HG03103 (cell line): ENCODE data around the gene ATP1B3.
"Not testable (repeated sequence)": the region's sequence is repeated elsewhere in the genome, so short reads cannot be mapped to it uniquely, and the experiment has no call there.

Experiments
- ATAC-seq: cut with Tn5 transposase; IDR thresholded peaks from one replicate; pipeline ENCODE4 v1.9.1; 2021; ENCODE audit warnings: low read depth; ENCODE audit not compliant: unreplicated experiment

ATP1B3 gene

GRCh38 chr3:141876381-141876890 lies at the start of gene ATP1B3:
Gene ATP1B3, plus strand, starts transcription at chr3:141876643. Its CDS starts 159 bp downstream, at chr3:141876802.
- ATAC-seq: peak; percentile 71

- ATAC-seq: no peak
These were observed 48.0 kb upstream of the ATP1B3 start for GRCh38 chr3:141828487-141828886.

DNA sequence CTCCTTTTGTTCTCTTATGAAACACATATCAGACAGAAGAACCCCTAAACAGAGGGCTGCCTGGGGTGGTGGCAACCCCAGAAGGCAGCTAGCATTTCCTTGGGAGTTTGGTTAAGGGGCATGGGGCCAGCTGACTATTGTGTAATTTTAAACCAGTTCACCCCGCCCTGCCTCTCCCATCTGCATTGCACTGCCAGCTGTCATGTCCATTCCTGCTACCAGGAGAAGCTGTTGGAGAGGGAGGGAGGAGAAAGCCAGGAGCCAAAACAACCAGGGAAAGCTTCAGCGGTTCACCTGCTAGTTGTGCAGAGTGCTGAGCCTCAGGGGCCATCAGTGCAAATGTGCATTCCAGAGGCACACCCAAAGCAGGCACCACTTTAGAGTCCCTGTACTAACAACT lies 47.6 kb upstream of the ATP1B3 start:
- ATAC-seq: no peak

DNA sequence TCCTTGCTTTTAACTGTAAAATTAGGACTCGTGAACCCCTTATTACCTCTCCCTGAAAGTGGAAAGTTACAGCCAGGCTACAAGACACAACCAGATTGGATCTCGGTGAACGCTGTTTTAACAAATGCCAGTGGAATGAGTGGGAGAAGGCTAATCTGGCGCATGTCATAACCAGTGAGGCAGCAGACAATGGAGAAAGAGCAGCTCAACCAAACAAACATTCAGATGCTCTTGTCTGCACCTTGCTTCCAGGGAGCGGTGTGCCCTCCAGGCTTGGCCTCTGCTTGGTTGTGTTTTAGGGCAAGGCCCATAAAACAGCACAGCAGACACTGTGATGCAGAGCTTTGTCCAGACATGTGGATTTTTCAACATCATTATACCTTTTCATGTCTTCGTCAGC lies 45.9 kb upstream of the ATP1B3 start:
- no peak for ATAC-seq

DNA sequence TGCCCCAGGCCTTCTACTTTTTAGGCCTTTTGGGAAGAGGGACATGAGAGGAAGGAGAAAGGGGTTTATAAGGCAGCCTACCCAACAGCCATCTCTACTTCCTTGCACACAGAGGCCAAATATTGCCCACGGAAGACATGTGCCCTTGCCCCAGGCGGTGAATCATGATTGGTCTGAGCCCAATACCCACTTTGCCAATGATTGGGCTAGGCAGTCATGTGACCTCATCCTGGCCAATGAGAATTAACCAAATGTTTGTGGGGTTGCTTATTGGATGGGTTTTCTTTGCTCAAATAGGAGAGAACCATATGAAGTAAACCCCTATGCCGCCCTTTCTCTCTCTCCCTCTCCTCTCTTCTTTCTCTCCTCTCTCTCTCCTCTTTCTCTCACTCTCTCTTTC lies 42.2 kb upstream of the ATP1B3 start:
- no peak for ATAC-seq

GRCh38 chr3:141835557-141836229 lies 40.8 kb upstream of the ATP1B3 start:
- no peak for ATAC-seq

DNA sequence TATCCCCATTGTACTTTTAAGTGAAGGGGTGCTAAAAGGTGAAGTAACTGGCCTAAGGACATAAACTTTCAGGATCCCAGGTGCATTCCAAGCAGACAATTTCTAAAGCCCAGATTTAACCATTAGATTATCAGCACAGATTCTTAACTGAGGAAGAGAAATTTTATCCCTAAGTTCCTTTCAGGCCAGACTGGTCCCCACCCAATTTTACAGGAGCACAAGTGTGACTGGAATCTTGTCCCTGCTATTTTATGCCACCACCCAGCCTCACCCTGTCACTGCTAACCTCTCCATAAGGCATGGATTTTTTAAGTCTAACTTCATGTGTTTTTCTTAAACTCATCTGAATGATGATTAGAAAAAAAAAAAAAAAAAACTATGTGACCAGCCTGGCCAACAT lies 37.1 kb upstream of the ATP1B3 start:
- no peak for ATAC-seq

DNA sequence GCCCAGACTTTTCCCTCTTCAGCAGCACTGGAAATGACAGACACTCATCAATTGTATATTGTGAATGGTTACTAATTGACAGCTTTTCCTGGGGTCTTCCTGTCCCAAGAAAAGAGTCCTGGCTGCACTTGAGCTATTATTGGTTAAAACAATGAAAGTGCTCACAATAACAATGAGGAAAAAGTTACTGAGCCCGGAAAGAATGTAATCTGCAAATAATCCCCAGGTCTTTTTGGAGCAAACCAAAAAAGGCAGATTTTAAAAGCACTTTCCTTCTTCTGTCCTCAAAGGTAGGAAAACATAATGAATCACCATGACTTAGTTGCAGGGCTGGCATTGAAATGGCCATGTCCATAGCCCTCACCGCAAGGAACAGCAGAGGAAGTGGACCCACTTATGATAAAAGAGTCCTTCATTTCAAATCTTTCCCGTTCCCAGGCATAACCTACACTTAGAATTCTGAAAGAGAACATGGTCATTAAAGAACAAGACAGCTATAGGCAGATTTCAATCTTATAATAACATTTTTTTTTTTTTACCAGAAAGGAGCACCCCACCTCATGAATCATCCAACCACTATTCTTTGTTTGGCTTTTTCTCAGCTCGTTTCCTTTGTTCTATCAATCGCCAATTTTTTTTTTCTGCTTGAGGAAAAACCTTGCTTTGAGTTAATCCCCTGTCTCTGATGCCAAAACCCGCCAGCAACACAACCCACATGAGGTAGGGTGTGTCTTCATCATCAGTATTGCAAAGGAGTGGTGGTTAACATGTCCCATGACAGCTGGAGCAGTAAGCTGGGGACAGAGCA lies 35.5 kb upstream of the ATP1B3 start:
- ATAC-seq: no peak

DNA sequence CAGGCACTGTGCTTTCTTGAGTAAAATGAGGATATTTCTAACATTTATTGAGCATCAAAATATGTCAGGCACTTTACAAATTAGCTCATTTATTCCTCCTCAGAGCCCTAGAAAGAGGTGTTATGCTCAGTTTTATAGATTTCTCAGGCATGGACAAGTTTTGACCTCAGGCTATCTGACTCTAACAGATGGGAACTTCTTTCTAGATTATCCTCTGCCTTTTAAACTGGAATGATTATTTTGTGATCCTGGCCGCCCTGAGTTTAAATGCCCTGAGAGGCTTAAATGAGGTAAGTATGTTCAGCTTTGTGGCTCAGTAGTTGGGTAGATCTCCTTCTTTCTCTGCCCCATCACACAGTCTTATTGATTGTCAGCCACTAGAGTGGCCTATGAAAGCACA lies 32.3 kb upstream of the ATP1B3 start:
- ATAC-seq: no peak

GRCh38 chr3:141844812-141845211 lies 31.6 kb upstream of the ATP1B3 start:
- ATAC-seq: no peak

GRCh38 chr3:141845407-141846049 lies 30.9 kb upstream of the ATP1B3 start:
- ATAC-seq: no peak

- no peak for ATAC-seq
These were observed 30.4 kb upstream of the ATP1B3 start for GRCh38 chr3:141846050-141846433.

DNA sequence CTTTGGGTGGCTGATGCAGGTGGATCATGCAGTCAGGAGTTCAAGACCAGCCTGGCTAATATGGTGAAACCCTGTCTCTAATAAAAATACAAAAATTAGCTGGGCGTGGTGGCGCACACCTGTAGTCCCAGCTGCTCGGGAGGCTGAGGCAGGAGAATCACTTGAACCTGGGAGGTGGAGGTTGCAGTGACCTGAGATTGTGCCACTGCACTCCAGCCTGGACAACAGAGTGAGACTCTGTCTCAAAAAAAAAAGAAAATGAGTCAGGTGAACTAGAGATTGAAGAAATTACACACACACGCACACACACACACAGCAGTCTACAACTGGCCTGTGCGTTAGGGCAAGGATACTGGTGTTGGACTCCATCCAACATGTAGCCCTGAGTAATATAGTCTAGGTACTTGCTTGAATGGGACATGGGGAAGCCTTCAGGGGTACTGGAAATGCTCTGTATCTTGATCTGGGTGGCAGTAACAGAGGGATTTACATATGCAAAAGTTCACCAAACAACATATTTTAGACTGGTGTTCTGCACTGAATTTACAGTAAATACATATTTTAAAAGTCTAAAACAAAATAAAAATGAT lies 28.2 kb upstream of the ATP1B3 start:
- not testable (repeated sequence) for ATAC-seq

DNA sequence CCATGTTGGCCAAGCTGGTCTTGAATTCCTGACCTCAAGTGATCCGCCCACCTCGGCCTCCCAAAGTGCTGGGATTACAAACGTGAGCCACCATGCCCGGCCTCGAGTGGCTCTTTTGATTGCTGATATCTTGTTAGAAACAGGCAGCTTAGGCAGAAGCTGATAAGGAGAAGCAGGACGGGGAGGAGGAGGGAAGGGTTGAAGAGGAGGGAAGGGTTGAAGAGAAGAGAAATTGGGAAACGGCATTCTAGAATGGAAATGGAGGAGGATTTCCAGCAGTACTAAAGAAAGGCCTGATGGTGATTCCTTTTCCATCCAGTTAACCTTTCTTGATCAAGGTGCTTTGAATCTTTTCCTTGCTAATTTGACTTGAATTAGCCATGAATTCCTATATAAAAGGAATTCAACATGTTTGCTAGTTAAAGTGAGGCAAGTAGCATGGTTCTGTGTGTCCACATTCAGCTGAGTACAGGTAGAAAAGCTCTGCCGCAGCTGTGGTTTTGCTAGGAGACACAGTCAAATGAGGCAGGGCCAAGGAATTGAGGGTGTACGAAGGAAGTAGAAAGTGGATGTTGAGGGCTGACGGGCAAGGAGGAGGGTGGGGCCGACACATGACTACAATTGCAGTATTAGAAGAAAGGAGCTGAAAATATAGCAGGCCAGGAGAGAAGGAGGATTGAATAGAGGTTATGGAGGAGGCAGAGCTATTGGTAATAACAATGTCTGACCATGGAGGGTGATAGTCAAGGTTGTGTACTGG lies 27.2 kb upstream of the ATP1B3 start:
- ATAC-seq: no peak

DNA sequence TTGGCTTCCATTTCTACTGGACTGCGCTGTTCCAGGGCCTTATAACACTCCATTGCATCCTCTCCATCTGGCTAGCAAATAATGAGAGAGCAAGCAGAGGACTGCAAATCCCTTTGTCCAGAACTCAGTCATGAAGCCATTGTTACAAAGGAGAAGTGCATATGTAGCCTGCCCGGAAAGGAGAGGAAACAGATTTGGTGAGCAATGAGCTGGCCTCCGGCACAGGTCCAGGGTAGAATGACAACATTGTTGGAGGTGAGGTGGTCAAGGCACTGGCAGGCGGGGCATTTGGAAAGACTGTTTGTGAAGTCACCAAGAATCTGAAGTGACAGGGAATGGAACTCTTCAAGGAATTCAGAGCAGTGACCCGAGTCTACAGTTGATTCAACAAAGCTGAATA lies 25.0 kb upstream of the ATP1B3 start:
- no peak for ATAC-seq

GRCh38 chr3:141853081-141853601 lies 23.3 kb upstream of the ATP1B3 start:
- ATAC-seq: no peak

DNA sequence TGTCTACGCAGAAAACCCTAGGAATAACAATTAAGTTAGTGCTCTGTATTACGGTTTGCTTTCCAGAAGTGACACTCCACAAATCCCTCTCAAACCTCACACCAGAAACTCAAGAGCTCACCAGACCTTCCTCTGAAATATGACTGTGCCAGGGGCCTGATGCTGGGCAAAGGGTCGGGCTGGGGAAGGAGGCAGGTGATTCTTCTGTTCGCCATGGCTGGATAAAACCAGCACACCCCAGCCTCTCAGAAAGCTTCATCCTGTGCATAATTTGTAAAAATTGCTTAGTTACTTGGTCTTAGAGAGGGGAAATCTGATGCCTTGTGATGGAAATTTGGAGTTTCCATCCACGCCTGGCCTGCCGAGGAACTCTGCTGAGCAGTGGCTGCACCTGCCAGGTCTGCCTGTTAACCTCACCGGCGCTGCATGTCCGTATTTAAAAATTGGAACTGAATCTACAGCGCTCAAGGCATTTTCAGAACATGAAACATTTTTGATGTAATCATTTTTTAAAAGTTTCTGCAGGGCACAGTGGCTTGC lies 22.7 kb upstream of the ATP1B3 start:
- ATAC-seq: no peak

DNA sequence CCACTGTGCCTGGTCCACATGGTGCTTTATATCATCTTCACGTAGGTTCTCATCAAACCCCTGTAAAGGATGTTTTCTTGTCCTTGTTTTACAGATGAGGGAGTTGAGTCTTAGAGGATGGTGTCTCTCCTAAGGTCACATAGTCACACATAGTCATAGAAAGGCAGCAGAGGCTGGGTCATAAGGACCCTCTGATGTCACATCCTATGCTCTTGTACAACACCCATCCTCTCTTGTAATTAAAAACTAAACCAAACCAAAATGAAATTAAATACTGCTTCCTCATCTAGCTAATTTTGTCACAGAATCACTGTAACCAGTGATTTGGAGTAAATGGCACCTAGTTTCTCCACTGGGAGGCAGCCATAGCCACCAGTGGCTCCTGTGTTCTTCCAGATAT lies 21.8 kb upstream of the ATP1B3 start:
- ATAC-seq: no peak

- no peak for ATAC-seq
These were observed 18.1 kb upstream of the ATP1B3 start for GRCh38 chr3:141858312-141858711.

GRCh38 chr3:141859651-141860050 lies 16.8 kb upstream of the ATP1B3 start:
- no peak for ATAC-seq
